RKO (cell line): ENCODE results near the gene LRCH2.

Experiments used
- DNase-seq: peaks from one replicate; pipeline ENCODE4 v3.0.0-alpha.2; 2016; ENCODE audit warnings: low spot score

LRCH2 gene

DNA sequence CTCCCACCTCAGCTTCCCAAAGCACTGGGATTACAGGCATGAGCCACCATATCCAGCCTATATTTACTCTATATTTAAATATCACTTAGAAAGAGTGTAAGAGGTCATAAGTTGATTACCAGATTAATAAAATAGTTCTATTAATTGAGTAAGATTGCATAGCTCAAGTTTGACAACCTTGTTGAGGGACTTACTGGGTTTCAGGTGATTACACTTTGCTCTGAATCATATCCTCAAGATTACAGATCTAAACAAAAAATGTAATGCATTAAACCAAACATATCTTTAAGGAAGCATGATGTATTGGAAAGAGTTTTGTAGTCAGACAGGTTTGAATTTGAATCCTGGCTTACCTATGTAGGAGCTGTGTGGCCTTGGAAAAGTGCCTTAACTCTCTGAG, 168.6 kb downstream of the LRCH2 start:
- DNase-seq, result no peak
